ENCODE results near the gene ZNF775.

The ZNF775 gene

GRCh38 chr7:150356265-150356897, 22.7 kb upstream of the ZNF775 start:
- Histone ChIP-seq H3K27ac (replicated peaks) (peak overlapping the region; percentile 10; the same call in 1 of the 2 replicates), H3K4me3 (replicated peaks; ENCODE audit: insufficient read depth, low read length) (no peak overlapping the region), H3K27me3 (ENCODE audit: insufficient read depth, poor library complexity, severe bottlenecking) (no peaks in the 10 kb centered on the region)
- TF ChIP-seq SPI1 (IDR thresholded peaks at IDR 0.05; ENCODE audit: borderline replicate concordance, low read depth), result no peak
- TF ChIP-seq, protein P1, sequence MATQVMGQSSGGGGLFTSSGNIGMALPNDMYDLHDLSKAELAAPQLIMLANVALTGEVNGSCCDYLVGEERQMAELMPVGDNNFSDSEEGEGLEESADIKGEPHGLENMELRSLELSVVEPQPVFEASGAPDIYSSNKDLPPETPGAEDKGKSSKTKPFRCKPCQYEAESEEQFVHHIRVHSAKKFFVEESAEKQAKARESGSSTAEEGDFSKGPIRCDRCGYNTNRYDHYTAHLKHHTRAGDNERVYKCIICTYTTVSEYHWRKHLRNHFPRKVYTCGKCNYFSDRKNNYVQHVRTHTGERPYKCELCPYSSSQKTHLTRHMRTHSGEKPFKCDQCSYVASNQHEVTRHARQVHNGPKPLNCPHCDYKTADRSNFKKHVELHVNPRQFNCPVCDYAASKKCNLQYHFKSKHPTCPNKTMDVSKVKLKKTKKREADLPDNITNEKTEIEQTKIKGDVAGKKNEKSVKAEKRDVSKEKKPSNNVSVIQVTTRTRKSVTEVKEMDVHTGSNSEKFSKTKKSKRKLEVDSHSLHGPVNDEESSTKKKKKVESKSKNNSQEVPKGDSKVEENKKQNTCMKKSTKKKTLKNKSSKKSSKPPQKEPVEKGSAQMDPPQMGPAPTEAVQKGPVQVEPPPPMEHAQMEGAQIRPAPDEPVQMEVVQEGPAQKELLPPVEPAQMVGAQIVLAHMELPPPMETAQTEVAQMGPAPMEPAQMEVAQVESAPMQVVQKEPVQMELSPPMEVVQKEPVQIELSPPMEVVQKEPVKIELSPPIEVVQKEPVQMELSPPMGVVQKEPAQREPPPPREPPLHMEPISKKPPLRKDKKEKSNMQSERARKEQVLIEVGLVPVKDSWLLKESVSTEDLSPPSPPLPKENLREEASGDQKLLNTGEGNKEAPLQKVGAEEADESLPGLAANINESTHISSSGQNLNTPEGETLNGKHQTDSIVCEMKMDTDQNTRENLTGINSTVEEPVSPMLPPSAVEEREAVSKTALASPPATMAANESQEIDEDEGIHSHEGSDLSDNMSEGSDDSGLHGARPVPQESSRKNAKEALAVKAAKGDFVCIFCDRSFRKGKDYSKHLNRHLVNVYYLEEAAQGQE (IDR thresholded peaks at IDR 0.05; ENCODE audit: insufficient replicate concordance, low read depth), result no peak
- peak; percentile 31 for TF ChIP-seq CTCF (IDR thresholded peaks at IDR 0.05; ENCODE audit: insufficient read depth, low read length)
- DNase-seq (ENCODE audit: low read depth in 1 of 2, low spot score in 1 of 2), result no peak

DNA sequence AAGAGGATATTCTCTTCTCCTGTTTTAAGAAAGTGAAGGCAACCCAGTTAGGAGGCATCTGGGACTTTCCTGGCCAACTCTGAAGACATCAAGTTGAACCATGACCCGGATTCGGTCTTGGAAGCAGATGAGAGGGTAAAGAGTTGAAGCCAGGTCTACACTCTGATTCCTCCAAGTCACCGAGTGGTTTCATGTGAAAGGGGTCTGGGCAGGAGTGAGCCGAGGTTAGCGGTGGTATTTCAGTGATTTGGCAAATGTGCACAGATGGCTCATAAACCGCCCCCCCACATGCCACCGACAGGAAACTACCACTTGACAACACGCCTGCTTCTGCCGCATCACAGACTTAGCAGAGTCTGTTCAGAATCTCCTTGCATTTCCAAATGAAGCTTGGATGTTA, 21.9 kb upstream of the ZNF775 start:
- Histone ChIP-seq H3K27ac (replicated peaks) (peak overlapping the region; percentile 59), H3K4me3 (replicated peaks; ENCODE audit: insufficient read depth, low read length) (no peak overlapping the region), H3K27me3 (ENCODE audit: insufficient read depth, poor library complexity, severe bottlenecking) (no peaks in the 10 kb centered on the region)
- 0 out of 2 replicates have a peak, but pooled peaks have one; percentile 46 for TF ChIP-seq POLR2AphosphoS5 (IDR thresholded peaks at IDR 0.05; ENCODE audit: low read depth)
- no peak for TF ChIP-seq SPI1 (IDR thresholded peaks at IDR 0.05; ENCODE audit: borderline replicate concordance, low read depth)
- DNase-seq (ENCODE audit: low read depth in 1 of 2, low spot score in 1 of 2), result peak in 1 of 2 experiments; percentile 68

DNA sequence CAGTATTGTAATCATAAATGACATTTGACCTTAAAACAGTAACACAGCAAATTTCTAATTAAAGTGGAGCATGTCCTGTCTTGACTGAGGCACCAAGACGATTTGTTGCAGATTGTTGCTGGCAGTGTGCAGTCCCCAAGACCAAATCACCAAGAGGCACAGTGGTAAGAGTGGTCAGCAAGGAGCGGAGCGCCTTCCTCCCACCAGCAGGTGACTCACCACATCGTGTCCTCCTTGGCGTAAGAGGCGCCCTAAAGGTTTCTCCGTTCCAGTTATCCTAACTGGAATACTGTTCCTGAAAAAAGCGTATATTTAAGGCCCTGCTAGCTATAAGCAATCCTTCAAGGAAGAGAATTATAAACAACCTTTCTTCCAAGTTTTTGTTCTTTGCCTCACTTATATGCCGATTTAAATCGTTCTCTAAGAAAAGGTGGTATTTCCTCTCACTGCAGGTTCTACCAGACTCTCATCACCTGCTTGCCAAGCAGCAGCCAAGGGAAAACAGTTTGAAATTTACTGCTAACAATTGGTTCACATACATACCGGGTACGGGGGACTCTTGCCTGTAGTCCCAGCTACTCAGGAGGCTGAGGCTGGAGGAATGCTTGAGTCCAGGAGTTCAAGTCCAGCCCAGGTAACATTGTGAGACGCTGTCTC, 21.2 kb upstream of the ZNF775 start:
- peak overlapping the region; percentile 59 for H3K27ac ChIP-seq (replicated peaks)
- no peak for DNase-seq (ENCODE audit: low read depth in 1 of 2, low spot score in 1 of 2)
- H3K27me3 ChIP-seq (ENCODE audit: insufficient read depth, poor library complexity, severe bottlenecking), result no peaks in the 10 kb centered on the region
- TF ChIP-seq GABPA (IDR thresholded peaks at IDR 0.05; ENCODE audit: low read depth) (no peak), POLR2AphosphoS5 (IDR thresholded peaks at IDR 0.05; ENCODE audit: low read depth) (no peak), CTCF (IDR thresholded peaks at IDR 0.05; ENCODE audit: insufficient read depth, low read length) (no peak), SPI1 (IDR thresholded peaks at IDR 0.05; ENCODE audit: borderline replicate concordance, low read depth) (no peak)
- TF ChIP-seq, protein P1 (IDR thresholded peaks at IDR 0.05; ENCODE audit: insufficient replicate concordance, low read depth), result no peak
- H3K4me3 ChIP-seq (replicated peaks; ENCODE audit: insufficient read depth, low read length), result no peak overlapping the region

GRCh38 chr7:150358433-150358832, 20.7 kb upstream of the ZNF775 start:
- no peak overlapping the region for H3K27ac ChIP-seq (replicated peaks)
- no peak for DNase-seq (ENCODE audit: low read depth in 1 of 2, low spot score in 1 of 2)
- H3K4me3 ChIP-seq (replicated peaks; ENCODE audit: insufficient read depth, low read length), result no peak overlapping the region
- TF ChIP-seq, protein P1 (IDR thresholded peaks at IDR 0.05; ENCODE audit: insufficient replicate concordance, low read depth), result no peak
- TF ChIP-seq SPI1 (IDR thresholded peaks at IDR 0.05; ENCODE audit: borderline replicate concordance, low read depth) (no peak), CTCF (IDR thresholded peaks at IDR 0.05; ENCODE audit: insufficient read depth, low read length) (no peak), POLR2AphosphoS5 (IDR thresholded peaks at IDR 0.05; ENCODE audit: low read depth) (no peak), GABPA (IDR thresholded peaks at IDR 0.05; ENCODE audit: low read depth) (no peak)
- H3K27me3 ChIP-seq (ENCODE audit: insufficient read depth, poor library complexity, severe bottlenecking), result no peaks in the 10 kb centered on the region

Measured in HL-60 (cell line).